Gastroesophageal sphincter (tissue), 4 donors: ENCODE measurements around the gene KPNB1. TPM values are rescaled to one million over a fixed set of nuclear protein-coding genes. Genes with fewer than 3 reads are reported as not detected.
A peak's percentile ranks its signal among the peaks of the same experiment; 100 is the strongest.

Experiments
- ATAC-seq: fragments of 150-250 bp; one replicate; pipeline ENCODE4 v1.9.1; 2016; ENCODE audit warnings: mild to moderate bottlenecking, moderate library complexity
- H3K27ac ChIP-seq, 4 donors: fragments of 200-600 bp; sonication (generic) in 3 of 4; 1 replicate in 3 of 4; 2 replicates in 1 of 4; pipeline ENCODE4 v1.5.1; 2016 to 2019
- H3K27me3 ChIP-seq: fragments of 200-600 bp; sonication (generic); one replicate; pipeline ENCODE4 v1.5.1; 2019
- H3K36me3 ChIP-seq, 2 donors: fragments of 200-600 bp; sonication (generic); one replicate each; pipeline ENCODE4 v1.5.1; 2019; ENCODE audit warnings: control low read depth in 1 of 2
- H3K4me1 ChIP-seq, 3 donors: fragments of 200-600 bp; sonication (generic); 1 replicate in 2 of 3; 2 replicates in 1 of 3; pipeline ENCODE4 v1.5.1; 2016 to 2019; ENCODE audit warnings: control low read depth in 2 of 3
- H3K4me3 ChIP-seq, 2 donors: fragments of 200-600 bp; sonication (generic); one replicate each; pipeline ENCODE4 v1.5.1; 2019; ENCODE audit warnings: mild to moderate bottlenecking in 1 of 2, moderate library complexity in 1 of 2
- H3K9me3 ChIP-seq, 3 donors: fragments of 200-600 bp; sonication (generic); one replicate each; pipeline ENCODE4 v1.5.1; 2017 to 2019; ENCODE audit warnings: control low read depth in 2 of 3
- CTCF ChIP-seq, 4 experiments: fragments of 200-600 bp in 2 of 4; fragments of 450-650 bp in 2 of 4; sonication (generic) in 1 of 4; IDR thresholded peaks; one replicate each; pipeline ENCODE4 v1.5.1; 2017 to 2019; ENCODE audit warnings: antibody characterized with exemption in 4 of 4, mild to moderate bottlenecking in 2 of 4, moderate library complexity in 2 of 4
- EP300 ChIP-seq: sonication (generic); formaldehyde crosslinking; IDR thresholded peaks from one replicate; pipeline ENCODE4 v1.6.1; 2017; ENCODE audit warnings: antibody characterized with exemption, mild to moderate bottlenecking
- POLR2A ChIP-seq, 2 donors: fragments of 450-650 bp; IDR thresholded peaks; one replicate each; pipeline ENCODE4 v1.6.1; 2017; ENCODE audit warnings: antibody characterized with exemption in 2 of 2, mild to moderate bottlenecking in 2 of 2, moderate library complexity in 1 of 2
- POLR2AphosphoS5 ChIP-seq: sonication (generic); formaldehyde crosslinking; IDR thresholded peaks from one replicate; pipeline ENCODE4 v1.6.1; 2017; ENCODE audit warnings: antibody characterized with exemption
- WGBS, 2 donors: methylation state at CpG; one replicate each; pipeline ENCODE4 v1.1.5; 2018; ENCODE audit warnings: low coverage in 1 of 2; 5-methylcytosine and 5-hydroxymethylcytosine counted together
- total RNA-seq, 4 donors: library from RNA; depleted of rRNA; stranded (reverse); fragments of >200 nt; gene quantifications; one replicate each; pipeline ENCODE4 v1.1.0, GENCODE V29; 2016

Gene KPNB1
- total RNA-seq, 4 donors from 2014 or later: 192 to 215 (median 211) TPM

- Histone ChIP-seq H3K4me3 (no peak overlapping the region), H3K27ac (no peak overlapping the region), H3K36me3 (no peaks in the 10 kb centered on the region), H3K9me3 (no peaks in the 10 kb centered on the region), H3K4me1 (peaks cover 0 to 14% (median 8%) of the 10 kb centered on the region in 3 donors), H3K27me3 (peaks cover 89% of the 10 kb centered on the region)
- ATAC-seq: no peak
- TF ChIP-seq EP300 (no peak), POLR2AphosphoS5 (no peak), POLR2A (IDR thresholded peaks at IDR 0.05) (no peak), CTCF (IDR thresholded peaks at IDR 0.05) (no peak)
- WGBS, 2 donors: 58% methylated on average over 3 of the region's 9 CpGs; no CpG with 5 or more reads in 1 of the 2 donors
Observed at GRCh38 chr17:47719411-47720152, 69.9 kb downstream of the KPNB1 start.

- 32 to 40% methylated on average over 5 to 8 of the region's 11 CpGs for WGBS, 2 donors
- no peak overlapping the region for H3K4me3 ChIP-seq
- TF ChIP-seq POLR2AphosphoS5 (no peak), POLR2A (IDR thresholded peaks at IDR 0.05) (no peak), EP300 (no peak), CTCF (IDR thresholded peaks at IDR 0.05) (no peak)
- no peak overlapping the region for H3K27ac ChIP-seq
- peaks cover 0 to 14% (median 8%) of the 10 kb centered on the region in 3 donors for H3K4me1 ChIP-seq
- no peaks in the 10 kb centered on the region for H3K9me3 ChIP-seq
- H3K36me3 ChIP-seq: no peaks in the 10 kb centered on the region
- ATAC-seq: no peak
- H3K27me3 ChIP-seq: peaks cover 89% of the 10 kb centered on the region
Observed at GRCh38 chr17:47720196-47720595, 70.5 kb downstream of the KPNB1 start.

- Histone ChIP-seq H3K4me3 (no peak overlapping the region), H3K4me1 (peaks cover 0 to 14% (median 8%) of the 10 kb centered on the region in 3 donors), H3K27me3 (peaks cover 89% of the 10 kb centered on the region), H3K9me3 (no peaks in the 10 kb centered on the region), H3K27ac (no peak overlapping the region), H3K36me3 (no peaks in the 10 kb centered on the region)
- no peak for TF ChIP-seq POLR2AphosphoS5
- no peak for TF ChIP-seq EP300
- TF ChIP-seq CTCF (IDR thresholded peaks at IDR 0.05): no peak
- TF ChIP-seq POLR2A (IDR thresholded peaks at IDR 0.05): no peak
- peak; percentile 39 for ATAC-seq
- 0 to 4% methylated on average over 8 to 14 of the region's 36 CpGs for WGBS, 2 donors
Observed at GRCh38 chr17:47720754-47721533, 71.2 kb downstream of the KPNB1 start.

GRCh38 chr17:47721725-47722124, 72.0 kb downstream of the KPNB1 start:
- no peaks in the 10 kb centered on the region for H3K9me3 ChIP-seq
- peaks cover 0 to 14% (median 8%) of the 10 kb centered on the region in 3 donors for H3K4me1 ChIP-seq
- no peaks in the 10 kb centered on the region for H3K36me3 ChIP-seq
- 65 to 72% methylated on average over 3 to 4 of the region's 8 CpGs for WGBS, 2 donors
- TF ChIP-seq POLR2A (IDR thresholded peaks at IDR 0.05) (no peak), CTCF (IDR thresholded peaks at IDR 0.05) (no peak), POLR2AphosphoS5 (no peak), EP300 (no peak)
- no peak for ATAC-seq
- peaks cover 94% of the 10 kb centered on the region for H3K27me3 ChIP-seq
- H3K4me3 ChIP-seq: no peak overlapping the region
- H3K27ac ChIP-seq: no peak overlapping the region
